ENCODE data around the gene FAF1. TPM values are rescaled to one million over a fixed set of nuclear protein-coding genes. Genes with fewer than 3 reads are reported as not detected.

Gene FAF1
- total and polyA plus RNA-seq, 9 of the 15 experiments (the other 6 are each of a cell fraction or from before 2014, with no cell fraction given): 48.7 to 225 (median 118) TPM

DNA sequence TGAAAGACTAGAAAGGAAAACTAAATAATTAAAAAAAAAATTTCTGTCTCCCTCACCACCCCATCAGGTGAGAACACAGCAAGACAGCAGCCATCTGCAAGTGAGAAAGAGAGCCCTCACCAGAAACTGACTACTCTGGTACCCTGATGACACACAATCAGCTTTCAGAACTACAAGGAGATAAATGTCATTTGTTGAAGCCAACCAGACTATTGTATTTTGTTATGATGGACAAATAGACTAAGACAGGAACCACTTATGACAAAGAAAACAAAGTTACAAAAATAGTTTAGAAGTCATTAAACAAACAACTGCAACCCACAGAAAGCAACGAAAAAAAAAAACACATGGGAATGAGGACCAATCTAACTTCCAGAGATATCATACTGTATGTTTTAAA, 98.3 kb downstream of the FAF1 start:
- H2AFZ ChIP-seq (ENCODE audit: low read depth, low read length): no peak overlapping the region
- TF ChIP-seq MYNN (IDR thresholded peaks at IDR 0.05) (no peak), MYNN (CRISPR knock-in tag; IDR thresholded peaks at IDR 0.05) (no peak), ZNF24 (IDR thresholded peaks at IDR 0.05) (no peak), JUND (IDR thresholded peaks at IDR 0.05; ENCODE audit: borderline replicate concordance, low read depth, low read length) (no peak), JUND (tag; IDR thresholded peaks at IDR 0.05; ENCODE audit: borderline replicate concordance, low read depth, low read length) (no peak), ZNF232 (CRISPR knock-in tag; IDR thresholded peaks at IDR 0.05) (no peak), TRIM28 (IDR thresholded peaks at IDR 0.05) (no peak), PTRF (tag; IDR thresholded peaks at IDR 0.05) (no peak), POLR2A (conservative IDR thresholded peaks at IDR 0.05) (no peak), ZNF124 (CRISPR knock-in tag; IDR thresholded peaks at IDR 0.05) (no peak), PPARD (CRISPR knock-in tag; IDR thresholded peaks at IDR 0.05) (no peak), ZNF644 (tag; IDR thresholded peaks at IDR 0.05; ENCODE audit: low read depth) (no peak)
- TF ChIP-seq, protein P1, sequence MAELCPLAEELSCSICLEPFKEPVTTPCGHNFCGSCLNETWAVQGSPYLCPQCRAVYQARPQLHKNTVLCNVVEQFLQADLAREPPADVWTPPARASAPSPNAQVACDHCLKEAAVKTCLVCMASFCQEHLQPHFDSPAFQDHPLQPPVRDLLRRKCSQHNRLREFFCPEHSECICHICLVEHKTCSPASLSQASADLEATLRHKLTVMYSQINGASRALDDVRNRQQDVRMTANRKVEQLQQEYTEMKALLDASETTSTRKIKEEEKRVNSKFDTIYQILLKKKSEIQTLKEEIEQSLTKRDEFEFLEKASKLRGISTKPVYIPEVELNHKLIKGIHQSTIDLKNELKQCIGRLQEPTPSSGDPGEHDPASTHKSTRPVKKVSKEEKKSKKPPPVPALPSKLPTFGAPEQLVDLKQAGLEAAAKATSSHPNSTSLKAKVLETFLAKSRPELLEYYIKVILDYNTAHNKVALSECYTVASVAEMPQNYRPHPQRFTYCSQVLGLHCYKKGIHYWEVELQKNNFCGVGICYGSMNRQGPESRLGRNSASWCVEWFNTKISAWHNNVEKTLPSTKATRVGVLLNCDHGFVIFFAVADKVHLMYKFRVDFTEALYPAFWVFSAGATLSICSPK (IDR thresholded peaks at IDR 0.05; ENCODE audit: borderline replicate concordance): no peak
- TF ChIP-seq, protein P2, sequence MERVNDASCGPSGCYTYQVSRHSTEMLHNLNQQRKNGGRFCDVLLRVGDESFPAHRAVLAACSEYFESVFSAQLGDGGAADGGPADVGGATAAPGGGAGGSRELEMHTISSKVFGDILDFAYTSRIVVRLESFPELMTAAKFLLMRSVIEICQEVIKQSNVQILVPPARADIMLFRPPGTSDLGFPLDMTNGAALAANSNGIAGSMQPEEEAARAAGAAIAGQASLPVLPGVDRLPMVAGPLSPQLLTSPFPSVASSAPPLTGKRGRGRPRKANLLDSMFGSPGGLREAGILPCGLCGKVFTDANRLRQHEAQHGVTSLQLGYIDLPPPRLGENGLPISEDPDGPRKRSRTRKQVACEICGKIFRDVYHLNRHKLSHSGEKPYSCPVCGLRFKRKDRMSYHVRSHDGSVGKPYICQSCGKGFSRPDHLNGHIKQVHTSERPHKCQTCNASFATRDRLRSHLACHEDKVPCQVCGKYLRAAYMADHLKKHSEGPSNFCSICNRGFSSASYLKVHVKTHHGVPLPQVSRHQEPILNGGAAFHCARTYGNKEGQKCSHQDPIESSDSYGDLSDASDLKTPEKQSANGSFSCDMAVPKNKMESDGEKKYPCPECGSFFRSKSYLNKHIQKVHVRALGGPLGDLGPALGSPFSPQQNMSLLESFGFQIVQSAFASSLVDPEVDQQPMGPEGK (CRISPR knock-in tag; IDR thresholded peaks at IDR 0.05; ENCODE audit: borderline replicate concordance): no peak
- TF ChIP-seq, protein P3, sequence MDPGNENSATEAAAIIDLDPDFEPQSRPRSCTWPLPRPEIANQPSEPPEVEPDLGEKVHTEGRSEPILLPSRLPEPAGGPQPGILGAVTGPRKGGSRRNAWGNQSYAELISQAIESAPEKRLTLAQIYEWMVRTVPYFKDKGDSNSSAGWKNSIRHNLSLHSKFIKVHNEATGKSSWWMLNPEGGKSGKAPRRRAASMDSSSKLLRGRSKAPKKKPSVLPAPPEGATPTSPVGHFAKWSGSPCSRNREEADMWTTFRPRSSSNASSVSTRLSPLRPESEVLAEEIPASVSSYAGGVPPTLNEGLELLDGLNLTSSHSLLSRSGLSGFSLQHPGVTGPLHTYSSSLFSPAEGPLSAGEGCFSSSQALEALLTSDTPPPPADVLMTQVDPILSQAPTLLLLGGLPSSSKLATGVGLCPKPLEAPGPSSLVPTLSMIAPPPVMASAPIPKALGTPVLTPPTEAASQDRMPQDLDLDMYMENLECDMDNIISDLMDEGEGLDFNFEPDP (CRISPR knock-in tag; IDR thresholded peaks at IDR 0.05): no peak
- TF ChIP-seq, protein P4, sequence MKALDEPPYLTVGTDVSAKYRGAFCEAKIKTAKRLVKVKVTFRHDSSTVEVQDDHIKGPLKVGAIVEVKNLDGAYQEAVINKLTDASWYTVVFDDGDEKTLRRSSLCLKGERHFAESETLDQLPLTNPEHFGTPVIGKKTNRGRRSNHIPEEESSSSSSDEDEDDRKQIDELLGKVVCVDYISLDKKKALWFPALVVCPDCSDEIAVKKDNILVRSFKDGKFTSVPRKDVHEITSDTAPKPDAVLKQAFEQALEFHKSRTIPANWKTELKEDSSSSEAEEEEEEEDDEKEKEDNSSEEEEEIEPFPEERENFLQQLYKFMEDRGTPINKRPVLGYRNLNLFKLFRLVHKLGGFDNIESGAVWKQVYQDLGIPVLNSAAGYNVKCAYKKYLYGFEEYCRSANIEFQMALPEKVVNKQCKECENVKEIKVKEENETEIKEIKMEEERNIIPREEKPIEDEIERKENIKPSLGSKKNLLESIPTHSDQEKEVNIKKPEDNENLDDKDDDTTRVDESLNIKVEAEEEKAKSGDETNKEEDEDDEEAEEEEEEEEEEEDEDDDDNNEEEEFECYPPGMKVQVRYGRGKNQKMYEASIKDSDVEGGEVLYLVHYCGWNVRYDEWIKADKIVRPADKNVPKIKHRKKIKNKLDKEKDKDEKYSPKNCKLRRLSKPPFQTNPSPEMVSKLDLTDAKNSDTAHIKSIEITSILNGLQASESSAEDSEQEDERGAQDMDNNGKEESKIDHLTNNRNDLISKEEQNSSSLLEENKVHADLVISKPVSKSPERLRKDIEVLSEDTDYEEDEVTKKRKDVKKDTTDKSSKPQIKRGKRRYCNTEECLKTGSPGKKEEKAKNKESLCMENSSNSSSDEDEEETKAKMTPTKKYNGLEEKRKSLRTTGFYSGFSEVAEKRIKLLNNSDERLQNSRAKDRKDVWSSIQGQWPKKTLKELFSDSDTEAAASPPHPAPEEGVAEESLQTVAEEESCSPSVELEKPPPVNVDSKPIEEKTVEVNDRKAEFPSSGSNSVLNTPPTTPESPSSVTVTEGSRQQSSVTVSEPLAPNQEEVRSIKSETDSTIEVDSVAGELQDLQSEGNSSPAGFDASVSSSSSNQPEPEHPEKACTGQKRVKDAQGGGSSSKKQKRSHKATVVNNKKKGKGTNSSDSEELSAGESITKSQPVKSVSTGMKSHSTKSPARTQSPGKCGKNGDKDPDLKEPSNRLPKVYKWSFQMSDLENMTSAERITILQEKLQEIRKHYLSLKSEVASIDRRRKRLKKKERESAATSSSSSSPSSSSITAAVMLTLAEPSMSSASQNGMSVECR (CRISPR knock-in tag; IDR thresholded peaks at IDR 0.05): no peak

More for the DNA sequence above, 98.3 kb downstream of the FAF1 start:
- H3K9me1 ChIP-seq (ENCODE audit: control insufficient read depth, insufficient read depth, low read length): no peaks in the 10 kb centered on the region
- in situ Hi-C loops (cut with MboI) (no loop called here), intact Hi-C loops (cut with micrococcal nuclease) (no loop called here)
- H3K27me3 ChIP-seq (ENCODE audit: control insufficient read depth in 2 of 2, insufficient read depth in 2 of 2, low read length in 2 of 2): no peaks in the 10 kb centered on the region
- 41% methylated on average over 1 of the region's 1 CpG for WGBS (ENCODE audit: insufficient coverage, low coverage, missing lambda C conversion rate)
- DNase-seq (ENCODE audit: extremely low read depth in 1 of 4, low spot score in 3 of 4) (no peak), ATAC-seq (no peak), FAIRE-seq (no peak)
- H4K20me1 ChIP-seq (replicated peaks; ENCODE audit: control insufficient read depth, insufficient read depth, low read length): no peaks in the 10 kb centered on the region
- H3K36me3 ChIP-seq (ENCODE audit: control insufficient read depth, insufficient read depth, low read length): no peaks in the 10 kb centered on the region
- peaks cover 77% of the 10 kb centered on the region for H3K79me2 ChIP-seq (ENCODE audit: control insufficient read depth, insufficient read depth, low read length)
- 0 out of 2 replicates have a peak, but pooled peaks cover 1% of the 10 kb centered on the region for H3K9me3 ChIP-seq (replicated peaks; ENCODE audit: control insufficient read depth, insufficient read depth, low read depth, low read length)
- H3K4me3 ChIP-seq: no peak overlapping the region
- no TSS peak for BruUV-seq (replicated peaks)
- no peaks in the 10 kb centered on the region for H3K4me1 ChIP-seq (replicated peaks in 1 of 2; ENCODE audit: control insufficient read depth in 2 of 2, insufficient read depth in 2 of 2, low read length in 2 of 2)
- ChIA-PET POLR2A (no interaction called here), CTCF (ENCODE audit: low intra/inter-chr PET ratio) (interaction anchor here (0.9 kb wide), 1 partner anchor 327 kb away, joined by 3 read pairs; no protein-coding TSS in a partner anchor)
- H3K27ac ChIP-seq (ENCODE audit: extremely low read depth, low read depth, low read length): no peak overlapping the region
- H3K4me2 ChIP-seq (ENCODE audit: insufficient read depth, low read length): no peak overlapping the region
- H3K9ac ChIP-seq (ENCODE audit: insufficient read depth in 1 of 2, low read depth in 2 of 2, low read length in 2 of 2): no peak overlapping the region

Data from K562 (cell line).